Mammary epithelial cell (primary cell): ENCODE results near the gene CYP2J2.

ENCODE experiments used
- EZH2 ChIP-seq: IDR thresholded peaks from 2 replicates; pipeline ENCODE4 v1.6.1; 2012; ENCODE audit warnings: low read length, inconsistent platforms, borderline replicate concordance
- TF ChIP-seq, protein P1 (sequence below), 2 donors: IDR thresholded peaks in 1 of 2; conservative IDR thresholded peaks in 1 of 2; 2 replicates each; pipeline ENCODE4 v1.5.1; 2011 to 2012; ENCODE audit warnings: inconsistent platforms in 2 of 2, low read length in 2 of 2, mild to moderate bottlenecking in 2 of 2, control low read depth in 1 of 2, low read depth in 1 of 2; ENCODE audit not compliant: insufficient read depth in 1 of 2; ENCODE audit errors: extremely low read depth in 1 of 2

DNA sequence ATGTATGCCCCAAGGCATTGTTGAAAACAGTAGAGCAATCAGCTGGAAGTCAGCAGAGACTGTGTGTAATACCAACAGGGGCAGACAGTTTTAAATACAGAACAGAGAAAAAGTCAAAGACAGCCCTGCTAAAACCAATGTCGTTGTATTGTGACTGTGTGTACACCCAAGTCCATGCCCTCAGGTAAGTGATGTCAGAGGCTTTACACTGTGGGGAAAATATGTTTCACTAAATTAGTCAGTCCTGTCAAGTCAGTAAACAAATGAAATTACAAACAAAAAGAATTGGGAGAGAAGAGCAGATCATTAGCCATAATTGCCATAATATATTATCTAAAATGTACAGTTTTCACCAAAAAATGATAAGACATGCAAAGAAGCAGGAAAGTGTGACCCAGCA is 2.4 kb upstream of the CYP2J2 start:
- no peak for TF ChIP-seq EZH2
- TF ChIP-seq, protein P1, sequence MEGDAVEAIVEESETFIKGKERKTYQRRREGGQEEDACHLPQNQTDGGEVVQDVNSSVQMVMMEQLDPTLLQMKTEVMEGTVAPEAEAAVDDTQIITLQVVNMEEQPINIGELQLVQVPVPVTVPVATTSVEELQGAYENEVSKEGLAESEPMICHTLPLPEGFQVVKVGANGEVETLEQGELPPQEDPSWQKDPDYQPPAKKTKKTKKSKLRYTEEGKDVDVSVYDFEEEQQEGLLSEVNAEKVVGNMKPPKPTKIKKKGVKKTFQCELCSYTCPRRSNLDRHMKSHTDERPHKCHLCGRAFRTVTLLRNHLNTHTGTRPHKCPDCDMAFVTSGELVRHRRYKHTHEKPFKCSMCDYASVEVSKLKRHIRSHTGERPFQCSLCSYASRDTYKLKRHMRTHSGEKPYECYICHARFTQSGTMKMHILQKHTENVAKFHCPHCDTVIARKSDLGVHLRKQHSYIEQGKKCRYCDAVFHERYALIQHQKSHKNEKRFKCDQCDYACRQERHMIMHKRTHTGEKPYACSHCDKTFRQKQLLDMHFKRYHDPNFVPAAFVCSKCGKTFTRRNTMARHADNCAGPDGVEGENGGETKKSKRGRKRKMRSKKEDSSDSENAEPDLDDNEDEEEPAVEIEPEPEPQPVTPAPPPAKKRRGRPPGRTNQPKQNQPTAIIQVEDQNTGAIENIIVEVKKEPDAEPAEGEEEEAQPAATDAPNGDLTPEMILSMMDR (conservative IDR thresholded peaks at IDR 0.05 in 1 of 2, IDR thresholded peaks at IDR 0.05 in 1 of 2; ENCODE audit: extremely low read depth in 1 of 2, insufficient read depth in 1 of 2, low read depth in 1 of 2, low read length in 2 of 2), result no peak
